Activated CD8-positive, alpha-beta T cell treated with anti-CD3 and anti-CD28 coated beads, Interleukin-2, amount 10 ng/mL, durations not matched to agents 7 days and 5 days (primary cell): Measurements from ENCODE around the gene KCNG1. TPM values are rescaled to one million over a fixed set of nuclear protein-coding genes. Genes with fewer than 3 reads are reported as not detected.

Experiments
- ATAC-seq: fragments of 150-1000 bp; cut with Tn5 transposase; one replicate; pipeline ENCODE4 v1.10.0; 2021; ENCODE audit warnings: moderate library complexity
- CTCF ChIA-PET: fragments of 350-600 bp; sonication (Branson Sonifier 250); formaldehyde crosslinking; loops from one replicate; lab custom pipeline; 2021; ENCODE audit warnings: antibody characterized with exemption; lab: Charles Lee
- POLR2A ChIA-PET: fragments of 350-600 bp; sonication (Branson Sonifier 250); formaldehyde crosslinking; loops from one replicate; lab custom pipeline; 2021; ENCODE audit warnings: antibody characterized with exemption; lab: Charles Lee
- DNase-seq: peaks from one replicate; pipeline ENCODE4 v3.0.0-alpha.2; 2020
- H3K27ac Mint-ChIP-seq: one replicate; pipeline ENCODE4 v1.8.0; 2021; ENCODE audit warnings: mild to moderate bottlenecking, mixed read lengths
- H3K27me3 Mint-ChIP-seq: one replicate; pipeline ENCODE4 v1.8.0; 2021; ENCODE audit warnings: low read depth, mixed read lengths
- H3K36me3 Mint-ChIP-seq: one replicate; pipeline ENCODE4 v1.8.0; 2021; ENCODE audit warnings: low read depth, mixed read lengths
- H3K4me1 Mint-ChIP-seq: one replicate; pipeline ENCODE4 v1.8.0; 2021; ENCODE audit warnings: low read depth, mixed read lengths
- H3K4me3 Mint-ChIP-seq: one replicate; pipeline ENCODE4 v1.8.0; 2021; ENCODE audit warnings: mild to moderate bottlenecking, mixed read lengths
- H3K9me3 Mint-ChIP-seq: one replicate; pipeline ENCODE4 v1.8.0; 2022; ENCODE audit warnings: mixed read lengths; ENCODE audit not compliant: insufficient read depth
- total RNA-seq, 2 experiments: library from RNA; stranded (reverse); gene quantifications; one replicate each; pipeline ENCODE4 v1.2.3, GENCODE V29; 2021

The KCNG1 gene
- total RNA-seq, 2 experiments from 2014 or later: not detected

GRCh38 chr20:51020657-51021056 is 2.2 kb downstream of the KCNG1 start:
- POLR2A ChIA-PET: no interaction called here
- no peaks in the 10 kb centered on the region for H3K36me3 Mint-ChIP-seq
- CTCF ChIA-PET: interaction anchor here (0.7 kb wide), 1 partner anchor 17 kb away, joined by 3 read pairs; no protein-coding TSS in a partner anchor

GRCh38 chr20:51019656-51020592 is 3.0 kb downstream of the KCNG1 start:
- no peak for DNase-seq
- Mint-ChIP-seq H3K4me1 (peaks cover 5% of the 10 kb centered on the region), H3K27me3 (peaks cover 46% of the 10 kb centered on the region), H3K27ac (no peak overlapping the region), H3K4me3 (no peak overlapping the region), H3K9me3 (no peaks in the 10 kb centered on the region), H3K36me3 (no peaks in the 10 kb centered on the region)
- ChIA-PET POLR2A (no interaction called here), CTCF (no interaction called here)
- no peak for ATAC-seq

More at GRCh38 chr20:51020657-51021056, 2.2 kb downstream of the KCNG1 start:
- no peaks in the 10 kb centered on the region for H3K9me3 Mint-ChIP-seq
- H3K4me1 Mint-ChIP-seq: peaks cover 5% of the 10 kb centered on the region
- DNase-seq: no peak
- no peak overlapping the region for H3K4me3 Mint-ChIP-seq
- no peak overlapping the region for H3K27ac Mint-ChIP-seq
- no peak for ATAC-seq
- peaks cover 46% of the 10 kb centered on the region for H3K27me3 Mint-ChIP-seq

GRCh38 chr20:51017251-51017650 is 5.7 kb downstream of the KCNG1 start:
- DNase-seq (no peak), ATAC-seq (no peak)
- Mint-ChIP-seq H3K4me1 (no peaks in the 10 kb centered on the region), H3K36me3 (no peaks in the 10 kb centered on the region), H3K9me3 (no peaks in the 10 kb centered on the region), H3K4me3 (no peak overlapping the region), H3K27ac (no peak overlapping the region), H3K27me3 (peaks cover 37% of the 10 kb centered on the region)
- ChIA-PET CTCF (no interaction called here), POLR2A (no interaction called here)

- DNase-seq (no peak), ATAC-seq (no peak)
- ChIA-PET CTCF (no interaction called here), POLR2A (no interaction called here)
- Mint-ChIP-seq H3K27ac (no peak overlapping the region), H3K27me3 (peaks cover 30% of the 10 kb centered on the region), H3K4me3 (no peak overlapping the region), H3K4me1 (no peaks in the 10 kb centered on the region), H3K36me3 (no peaks in the 10 kb centered on the region), H3K9me3 (no peaks in the 10 kb centered on the region)
These were observed 6.4 kb downstream of the KCNG1 start for GRCh38 chr20:51016521-51016920.

GRCh38 chr20:51014797-51015722 is 7.8 kb downstream of the KCNG1 start:
- Mint-ChIP-seq H3K4me1 (no peaks in the 10 kb centered on the region), H3K4me3 (no peak overlapping the region), H3K27me3 (peaks cover 19% of the 10 kb centered on the region), H3K27ac (no peak overlapping the region), H3K9me3 (no peaks in the 10 kb centered on the region), H3K36me3 (no peaks in the 10 kb centered on the region)
- CTCF ChIA-PET: interaction anchor here (0.9 to 2.0 kb wide), 13 partner anchors 10 to 1068 kb away, joined by 3 to 8 read pairs (median 4); no protein-coding TSS in a partner anchor
- ATAC-seq: no peak
- peak; percentile 24 for DNase-seq
- POLR2A ChIA-PET: no interaction called here

- Mint-ChIP-seq H3K9me3 (no peaks in the 10 kb centered on the region), H3K27me3 (peaks cover 14% of the 10 kb centered on the region), H3K4me3 (no peak overlapping the region), H3K36me3 (no peaks in the 10 kb centered on the region), H3K27ac (no peak overlapping the region), H3K4me1 (no peaks in the 10 kb centered on the region)
- no peak for ATAC-seq
- ChIA-PET POLR2A (no interaction called here), CTCF (no interaction called here)
- no peak for DNase-seq
These were observed 9.2 kb downstream of the KCNG1 start for GRCh38 chr20:51013577-51014330.

GRCh38 chr20:51012357-51012756 is 10.6 kb downstream of the KCNG1 start:
- Mint-ChIP-seq H3K9me3 (no peaks in the 10 kb centered on the region), H3K4me3 (no peak overlapping the region), H3K36me3 (no peaks in the 10 kb centered on the region), H3K27ac (no peak overlapping the region), H3K27me3 (peaks cover 12% of the 10 kb centered on the region), H3K4me1 (no peaks in the 10 kb centered on the region)
- ChIA-PET POLR2A (no interaction called here), CTCF (no interaction called here)
- DNase-seq: no peak
- ATAC-seq: no peak

GRCh38 chr20:51011479-51011878 is 11.4 kb downstream of the KCNG1 start:
- Mint-ChIP-seq H3K27me3 (peaks cover 12% of the 10 kb centered on the region), H3K4me3 (no peak overlapping the region), H3K4me1 (no peaks in the 10 kb centered on the region), H3K36me3 (no peaks in the 10 kb centered on the region), H3K27ac (no peak overlapping the region), H3K9me3 (no peaks in the 10 kb centered on the region)
- ATAC-seq (no peak), DNase-seq (no peak)
- POLR2A ChIA-PET: no interaction called here
- CTCF ChIA-PET: no interaction called here

- CTCF ChIA-PET: no interaction called here
- H3K36me3 Mint-ChIP-seq: no peaks in the 10 kb centered on the region
- peaks cover 15% of the 10 kb centered on the region for H3K27me3 Mint-ChIP-seq
- no peak overlapping the region for H3K4me3 Mint-ChIP-seq
- ATAC-seq: no peak
- no peak for DNase-seq
- no peak overlapping the region for H3K27ac Mint-ChIP-seq
- POLR2A ChIA-PET: no interaction called here
- H3K9me3 Mint-ChIP-seq: no peaks in the 10 kb centered on the region
- no peaks in the 10 kb centered on the region for H3K4me1 Mint-ChIP-seq
These were observed 12.0 kb downstream of the KCNG1 start for GRCh38 chr20:51010932-51011331.

GRCh38 chr20:51010043-51010365 is 12.9 kb downstream of the KCNG1 start:
- H3K36me3 Mint-ChIP-seq: no peaks in the 10 kb centered on the region
- ChIA-PET CTCF (no interaction called here), POLR2A (no interaction called here)
- H3K9me3 Mint-ChIP-seq: no peaks in the 10 kb centered on the region
- no peak overlapping the region for H3K27ac Mint-ChIP-seq
- no peaks in the 10 kb centered on the region for H3K4me1 Mint-ChIP-seq
- no peak for ATAC-seq
- H3K4me3 Mint-ChIP-seq: no peak overlapping the region
- H3K27me3 Mint-ChIP-seq: peaks cover 14% of the 10 kb centered on the region
- no peak for DNase-seq

GRCh38 chr20:51009303-51010042 is 13.4 kb downstream of the KCNG1 start:
- Mint-ChIP-seq H3K4me1 (no peaks in the 10 kb centered on the region), H3K4me3 (no peak overlapping the region), H3K36me3 (no peaks in the 10 kb centered on the region), H3K9me3 (no peaks in the 10 kb centered on the region), H3K27ac (no peak overlapping the region), H3K27me3 (peaks cover 14% of the 10 kb centered on the region)
- ATAC-seq: no peak
- POLR2A ChIA-PET: no interaction called here
- CTCF ChIA-PET: no interaction called here
- no peak for DNase-seq
